Breast epithelium (tissue), 4 donors: ENCODE results near the gene UBE2H. TPM values are rescaled to one million over a fixed set of nuclear protein-coding genes. Genes with fewer than 3 reads are reported as not detected.
"Not testable (repeated sequence)": the region's sequence is repeated elsewhere in the genome, so short reads cannot be mapped to it uniquely, and the experiment has no call there.

Source experiments
- DNase-seq, 2 donors: peaks; one replicate each; pipeline ENCODE4 v3.0.0-alpha.2; 2019; ENCODE audit warnings: low spot score in 2 of 2
- H3K27ac ChIP-seq, 2 donors: fragments of 200-600 bp; sonication (generic) in 1 of 2; one replicate each; pipeline ENCODE4 v1.5.1; 2016 to 2019; ENCODE audit warnings: mild to moderate bottlenecking in 1 of 2
- H3K27me3 ChIP-seq, 2 donors: fragments of 200-600 bp; sonication (generic) in 1 of 2; one replicate each; pipeline versions ENCODE4 v1.5.1 to v1.6.0; 2017 to 2019; ENCODE audit warnings: control low read depth in 1 of 2, mild to moderate bottlenecking in 1 of 2
- H3K36me3 ChIP-seq: fragments of 200-600 bp; one replicate; pipeline ENCODE4 v1.5.1; 2019
- H3K4me1 ChIP-seq, 2 donors: fragments of 200-600 bp; sonication (generic); one replicate each; pipeline ENCODE4 v1.5.1; 2016 to 2019; ENCODE audit warnings: control low read depth in 1 of 2
- H3K4me3 ChIP-seq, 3 donors: fragments of 200-600 bp; sonication (generic); 1 replicate in 2 of 3; 2 replicates in 1 of 3; pipeline ENCODE4 v1.5.1; 2016 to 2019; ENCODE audit warnings: mild to moderate bottlenecking in 3 of 3, moderate library complexity in 2 of 3
- H3K9me3 ChIP-seq, 2 donors: fragments of 200-600 bp; sonication (generic) in 1 of 2; one replicate each; pipeline ENCODE4 v1.5.1; 2016 to 2019; ENCODE audit warnings: control low read depth in 1 of 2
- CTCF ChIP-seq, 3 donors: fragments of 450-650 bp; IDR thresholded peaks; one replicate each; pipeline ENCODE4 v1.5.1; 2016 to 2017; ENCODE audit warnings: antibody characterized with exemption in 3 of 3, mild to moderate bottlenecking in 3 of 3, moderate library complexity in 3 of 3
- POLR2A ChIP-seq: fragments of 450-650 bp; IDR thresholded peaks from one replicate; pipeline ENCODE4 v1.6.1; 2016; ENCODE audit warnings: antibody characterized with exemption, mild to moderate bottlenecking, moderate library complexity
- POLR2AphosphoS5 ChIP-seq, 3 donors: sonication (generic); formaldehyde crosslinking; IDR thresholded peaks; one replicate each; pipeline ENCODE4 v1.6.1; 2017; ENCODE audit warnings: antibody characterized with exemption in 3 of 3
- intact Hi-C: fragments of 100-400 bp; cut with DNase I; formaldehyde crosslinking; loops from one replicate; pipeline ENCODE4 v1.15.1; 2023; ENCODE audit warnings: low total_unique reads
- total RNA-seq, 3 donors: library from RNA; depleted of rRNA; stranded (reverse); fragments of >200 nt; gene quantifications; one replicate each; pipeline ENCODE4 v1.1.0, GENCODE V29; 2016

UBE2H gene
- total RNA-seq, 3 donors from 2014 or later: 81.8 to 124 (median 114) TPM

DNA sequence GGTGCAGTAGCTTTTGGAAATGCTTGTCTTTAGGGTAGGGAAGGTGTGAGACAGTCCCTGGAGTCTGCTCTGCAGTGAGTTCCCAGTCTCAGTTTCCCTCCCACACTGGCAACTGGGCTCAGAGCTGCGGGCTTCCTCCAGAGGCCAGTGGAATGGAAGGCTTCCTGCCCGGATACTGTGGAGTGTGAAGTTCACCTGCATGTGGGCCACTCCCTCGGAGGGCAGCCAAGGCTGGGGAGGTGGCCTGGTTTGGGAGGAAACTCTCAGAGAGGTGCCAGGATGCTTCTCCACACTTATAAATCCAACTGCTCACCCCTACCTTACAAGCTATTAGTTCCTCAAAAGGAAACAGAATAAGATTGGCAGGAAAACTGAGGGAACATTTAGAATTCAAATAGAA is 18.1 kb upstream of the UBE2H start:
- intact Hi-C loops: no loop called here
- H3K9me3 ChIP-seq: no peaks in the 10 kb centered on the region
- no peaks in the 10 kb centered on the region for H3K27me3 ChIP-seq
- H3K4me3 ChIP-seq: no peak overlapping the region
- peak in 1 of 2 donors; percentile 45 for DNase-seq
- TF ChIP-seq POLR2A (no peak), CTCF (IDR thresholded peaks at IDR 0.05) (no peak), POLR2AphosphoS5 (IDR thresholded peaks at IDR 0.05) (no peak)
- H3K36me3 ChIP-seq: no peaks in the 10 kb centered on the region
- H3K4me1 ChIP-seq: no peaks in the 10 kb centered on the region
- peak overlapping the region; percentile 92 to 94 for H3K27ac ChIP-seq

DNA sequence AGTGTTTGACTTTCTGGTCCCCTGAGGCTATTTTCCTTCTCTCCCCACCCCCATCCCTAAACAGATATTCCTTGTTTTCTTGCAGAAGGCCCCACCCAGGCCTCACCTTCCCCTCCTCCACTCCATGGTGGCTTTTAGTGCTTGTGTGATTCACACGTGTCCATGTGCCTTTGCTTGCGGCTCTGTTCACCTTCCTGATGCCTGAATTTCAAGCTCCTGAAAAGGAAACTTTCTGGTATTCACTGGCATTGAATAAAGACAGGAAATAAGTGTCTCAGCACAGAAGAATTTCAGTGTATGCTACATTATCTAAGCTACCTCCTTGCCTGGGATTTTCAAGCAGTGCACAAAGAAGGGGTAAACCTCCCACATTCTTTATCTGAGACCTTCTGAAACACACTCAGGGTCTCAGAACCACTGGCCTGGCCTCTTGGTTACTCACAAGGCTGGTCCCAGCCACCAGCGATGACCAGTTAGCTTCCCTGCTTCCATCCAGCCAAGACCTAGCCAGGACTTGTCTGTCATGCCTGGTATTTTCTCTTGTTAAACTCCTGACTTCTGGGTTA is 17.2 kb upstream of the UBE2H start:
- H3K27me3 ChIP-seq: no peaks in the 10 kb centered on the region
- no peaks in the 10 kb centered on the region for H3K9me3 ChIP-seq
- H3K4me1 ChIP-seq: no peaks in the 10 kb centered on the region
- peak overlapping the region; percentile 92 to 94 for H3K27ac ChIP-seq
- TF ChIP-seq POLR2A (no peak), POLR2AphosphoS5 (IDR thresholded peaks at IDR 0.05) (peak; percentile 41 to 88 (median 79))
- no peak overlapping the region for H3K4me3 ChIP-seq
- DNase-seq: peak; percentile 83 to 94
- H3K36me3 ChIP-seq: no peaks in the 10 kb centered on the region
- intact Hi-C loops: no loop called here

GRCh38 chr7:129968592-129969383 is 16.0 kb upstream of the UBE2H start:
- peak overlapping the region; percentile 92 to 94 for H3K27ac ChIP-seq
- no peaks in the 10 kb centered on the region for H3K27me3 ChIP-seq
- H3K36me3 ChIP-seq: no peaks in the 10 kb centered on the region
- H3K4me1 ChIP-seq: no peaks in the 10 kb centered on the region
- no peak overlapping the region for H3K4me3 ChIP-seq
- DNase-seq: no peak
- TF ChIP-seq POLR2A: no peak
- intact Hi-C loops: no loop called here
- no peaks in the 10 kb centered on the region for H3K9me3 ChIP-seq

DNA sequence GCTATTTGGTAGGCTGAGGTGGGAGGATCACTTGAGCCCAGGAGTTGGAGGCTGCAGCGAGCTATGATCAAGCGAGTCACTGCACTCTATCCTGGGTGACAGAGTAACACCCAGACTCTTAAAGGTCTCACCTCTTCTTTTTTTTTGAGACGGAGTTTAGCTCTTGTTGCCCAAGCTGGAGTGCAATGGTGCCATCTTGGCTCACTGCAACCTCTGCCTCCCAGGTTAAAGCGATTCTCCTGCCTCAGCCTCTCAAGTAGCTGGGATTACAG is 7.4 kb upstream of the UBE2H start:
- intact Hi-C loops, H3K27me3 ChIP-seq, H3K36me3 ChIP-seq, H3K4me1 ChIP-seq, DNase-seq, H3K9me3 ChIP-seq, H3K27ac ChIP-seq, H3K4me3 ChIP-seq: not testable (repeated sequence)

GRCh38 chr7:129959471-129960203 is 6.9 kb upstream of the UBE2H start:
- Histone ChIP-seq H3K36me3 (no peaks in the 10 kb centered on the region), H3K4me1 (no peaks in the 10 kb centered on the region), H3K9me3 (no peaks in the 10 kb centered on the region), H3K4me3 (no peak overlapping the region), H3K27ac (peak overlapping the region in 1 of 2 donors; percentile 46), H3K27me3 (no peaks in the 10 kb centered on the region)
- TF ChIP-seq CTCF (IDR thresholded peaks at IDR 0.05) (no peak), POLR2A (no peak), POLR2AphosphoS5 (IDR thresholded peaks at IDR 0.05) (no peak)
- intact Hi-C loops: no loop called here
- DNase-seq: no peak

DNA sequence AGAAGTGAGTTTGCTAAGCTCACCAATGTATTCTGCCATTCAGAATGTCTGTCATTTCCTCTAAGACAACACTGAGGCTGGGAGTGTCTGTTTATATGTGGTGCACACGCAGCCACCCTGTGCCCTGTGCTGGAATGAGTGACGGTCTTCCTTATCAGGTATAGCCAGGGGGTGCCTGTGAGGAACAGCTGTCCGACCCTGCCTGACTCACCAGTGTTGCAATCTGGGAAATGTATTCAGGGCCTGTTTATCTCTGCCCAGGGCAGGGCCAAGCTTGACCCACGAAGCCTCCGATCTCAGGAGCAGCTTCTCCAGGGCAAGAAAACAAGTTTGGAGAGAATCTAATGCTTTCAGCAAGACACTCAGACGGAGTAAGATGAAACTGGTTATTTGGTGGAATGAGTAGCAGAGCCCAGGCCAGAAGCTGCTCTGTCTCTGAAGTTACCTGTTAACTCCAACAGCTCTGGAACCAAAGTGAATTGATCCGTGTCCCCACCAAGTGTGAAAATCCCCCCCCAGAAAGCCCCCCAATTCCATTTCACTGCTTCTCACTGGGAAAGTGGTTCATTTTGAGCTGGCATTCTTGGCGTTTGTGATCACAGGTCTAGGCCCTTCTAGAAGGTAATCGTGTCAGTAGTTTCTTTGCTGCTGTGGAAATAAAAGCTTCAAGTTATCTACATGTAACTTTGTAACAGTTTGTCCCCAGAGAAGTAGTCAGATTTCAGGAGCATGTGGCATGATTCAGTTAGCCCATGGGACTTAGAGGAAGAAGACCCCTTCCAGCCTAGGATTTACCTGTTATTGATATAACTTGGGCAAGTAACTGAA is 6.1 kb upstream of the UBE2H start:
- intact Hi-C loops: no loop called here
- no peaks in the 10 kb centered on the region for H3K27me3 ChIP-seq
- no peaks in the 10 kb centered on the region for H3K9me3 ChIP-seq
- peak overlapping the region; percentile 46 to 72 for H3K27ac ChIP-seq
- DNase-seq: no peak
- H3K4me1 ChIP-seq: no peaks in the 10 kb centered on the region
- H3K4me3 ChIP-seq: no peak overlapping the region
- TF ChIP-seq POLR2AphosphoS5 (IDR thresholded peaks at IDR 0.05) (no peak), CTCF (IDR thresholded peaks at IDR 0.05) (no peak), POLR2A (no peak)
- H3K36me3 ChIP-seq: no peaks in the 10 kb centered on the region
